Stimulated activated CD4-positive, alpha-beta T cell treated with anti-CD3 and anti-CD28 coated beads, Interleukin-2, amount 100 ng/mL, for 24 hours (primary cell): ENCODE data around the gene KCNJ5.

ENCODE experiments used
- DNase-seq, 2 donors: peaks; one replicate each; pipeline ENCODE4 v3.0.0-alpha.2; 2020

The KCNJ5 gene

DNA sequence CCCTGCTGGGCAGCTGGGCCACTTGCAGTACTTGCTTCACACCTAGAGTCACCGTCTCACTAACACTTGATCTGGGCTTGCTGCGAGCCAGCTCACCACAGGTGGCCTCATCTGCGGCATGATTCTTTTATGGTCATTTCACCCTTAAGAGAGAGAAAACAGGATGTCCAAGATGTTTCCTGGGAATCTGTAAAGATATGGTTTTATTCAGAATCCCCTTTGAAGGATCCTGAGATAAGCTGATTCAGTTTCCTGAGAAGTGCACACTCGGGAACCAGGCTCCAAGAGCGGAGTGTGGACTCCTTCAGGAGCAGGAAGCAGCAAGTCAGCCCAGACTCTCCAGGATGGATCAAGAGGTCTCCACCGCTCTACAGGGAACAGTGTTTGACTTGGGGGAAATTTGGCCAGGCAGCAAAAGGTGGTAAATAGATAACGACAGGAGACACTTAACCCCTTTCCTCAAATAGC is 73.3 kb downstream of the KCNJ5 start:
- DNase-seq: no peak

DNA sequence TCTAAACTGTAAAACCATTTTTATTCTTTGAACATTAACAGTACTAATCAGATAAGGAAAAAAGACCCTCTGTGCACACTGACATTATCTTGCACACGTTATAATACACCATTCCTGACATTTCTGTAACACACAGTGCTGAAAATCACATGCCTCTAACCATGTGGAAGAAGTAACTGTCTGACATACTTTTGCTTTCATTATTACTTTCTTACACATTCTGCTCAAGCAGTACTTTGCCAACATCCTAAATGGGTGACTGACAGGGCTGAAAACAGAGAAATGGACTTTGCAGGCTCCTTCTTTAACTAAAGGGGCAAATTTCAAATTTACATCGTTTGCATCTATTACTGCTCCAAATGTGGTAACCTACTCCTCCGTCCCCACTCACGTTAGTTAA is 74.3 kb downstream of the KCNJ5 start:
- DNase-seq: no peak

DNA sequence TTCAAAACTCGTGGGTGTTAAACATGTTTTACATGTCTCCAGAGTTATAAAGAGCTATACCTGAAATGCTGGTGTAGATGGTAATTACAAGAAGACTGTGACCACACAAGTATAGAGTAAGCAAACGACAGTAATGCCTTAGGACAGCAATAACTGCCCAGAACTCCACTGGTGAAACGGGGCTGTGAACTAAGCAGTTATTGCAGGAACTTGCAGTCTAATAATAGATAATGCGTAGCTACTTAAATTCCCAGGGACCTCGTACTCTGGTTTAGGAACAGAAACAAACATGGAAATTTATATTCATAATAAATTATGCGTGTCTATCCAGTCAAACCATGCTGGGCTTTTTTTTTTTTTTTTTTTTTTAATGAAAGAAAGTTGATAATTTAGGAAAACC is 76.4 kb downstream of the KCNJ5 start:
- DNase-seq: no peak

DNA sequence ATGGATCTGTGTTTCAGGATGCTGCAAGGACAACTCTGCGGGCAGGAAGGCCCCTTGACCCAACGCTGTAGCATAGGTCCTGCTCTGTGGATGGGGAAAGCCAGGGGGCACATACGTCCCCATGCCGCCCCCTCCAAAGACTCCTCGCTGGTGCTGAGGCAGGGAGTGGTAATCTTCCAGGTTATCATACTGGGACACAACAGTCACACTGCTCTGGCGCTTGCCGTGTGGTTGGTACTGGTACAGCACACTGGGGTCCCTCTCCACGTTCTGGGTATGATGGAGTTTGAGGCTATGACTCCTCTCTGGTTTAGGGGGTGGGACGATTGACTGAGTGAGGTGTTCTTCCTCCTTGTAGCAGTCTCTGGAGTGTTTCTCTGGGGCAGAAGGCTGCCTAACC is 77.8 kb downstream of the KCNJ5 start:
- DNase-seq: no peak
